ENCODE data around the gene ANXA11. TPM values are rescaled to one million over a fixed set of nuclear protein-coding genes. Genes with fewer than 3 reads are reported as not detected.

ANXA11 gene
- total and polyA plus RNA-seq, 2 of the 8 experiments (the other 6 are each of a cell fraction or from before 2014, with no cell fraction given) = 40.5 to 84.9 TPM

- Histone ChIP-seq H4K91ac (replicated peaks; ENCODE audit: insufficient read length, low read length) (no peak overlapping the region), H3K79me1 (ENCODE audit: low read depth, low read length) (no peaks in the 10 kb centered on the region; the same call in 1 of the 2 replicates), H3K4me1 (replicated peaks in 1 of 4; ENCODE audit: control insufficient read depth in 3 of 4, insufficient read depth in 4 of 4, low read length in 3 of 4) (peaks cover 2 to 16% (median 9%) of the 10 kb centered on the region in 4 experiments), H3K27me3 (replicated peaks in 1 of 4; ENCODE audit: control insufficient read depth in 3 of 4, extremely low read depth in 1 of 4, insufficient read depth in 3 of 4, low read length in 3 of 4) (no peaks in the 10 kb centered on the region), H4K8ac (ENCODE audit: extremely low read depth, insufficient read depth, low read length) (no peak overlapping the region), H3K4me3 (ENCODE audit: extremely low read depth in 1 of 4, insufficient read depth in 2 of 4, low read depth in 3 of 4, low read length in 4 of 4) (no peak overlapping the region), H2BK5ac (ENCODE audit: low read depth, low read length) (no peak overlapping the region), H3K18ac (ENCODE audit: extremely low read depth, low read length) (no peak overlapping the region), H3K14ac (ENCODE audit: insufficient read length) (no peak overlapping the region), H3K36me3 (ENCODE audit: control insufficient read depth in 2 of 4, insufficient read depth in 4 of 4, low read length in 3 of 4) (0 out of 8 replicates have a peak, but pooled peaks cover 0 to 4% (median 0%) of the 10 kb centered on the region in 4 experiments), H3K56ac (replicated peaks; ENCODE audit: insufficient read length, low read depth, low read length) (no peak overlapping the region), H2BK20ac (ENCODE audit: low read length) (no peak overlapping the region), H4K20me1 (replicated peaks in 1 of 2; ENCODE audit: control insufficient read depth in 1 of 2, insufficient read depth in 2 of 2, low read length in 2 of 2) (peaks cover 2% of the 10 kb centered on the region in 2 experiments), H3K27ac (ENCODE audit: low read depth, low read length) (no peak overlapping the region), H2BK12ac (ENCODE audit: low read depth, low read length) (no peak overlapping the region), H2BK15ac (ENCODE audit: low read length) (no peak overlapping the region), H3K4me2 (ENCODE audit: insufficient read depth in 1 of 2, low read depth in 2 of 2, low read length in 2 of 2) (no peak overlapping the region), H3K4ac (replicated peaks; ENCODE audit: insufficient read length, low read depth, low read length) (no peak overlapping the region), H4K5ac (ENCODE audit: insufficient read length, low read depth, low read length) (no peak overlapping the region), H3K23me2 (ENCODE audit: low read depth, low read length) (no peaks in the 10 kb centered on the region), H3K23ac (ENCODE audit: insufficient read length) (no peak overlapping the region), H3K79me2 (ENCODE audit: control insufficient read depth in 1 of 2, insufficient read depth in 2 of 2, low read length in 2 of 2) (no peaks in the 10 kb centered on the region), H3K9ac (replicated peaks in 1 of 4; ENCODE audit: extremely low read depth in 1 of 4, low read depth in 3 of 4, low read length in 3 of 4) (no peak overlapping the region), H2BK120ac (replicated peaks; ENCODE audit: low read depth, low read length) (no peak overlapping the region), H2AK5ac (ENCODE audit: low read depth, low read length) (no peak overlapping the region), H2AFZ (ENCODE audit: low read length) (no peak overlapping the region), H3K9me3 (ENCODE audit: insufficient read depth in 2 of 2, low read depth in 1 of 2, low read length in 1 of 2) (no peaks in the 10 kb centered on the region)
- CTCF ChIA-PET (ENCODE audit: partially characterized antibody) = interaction anchor here (0.6 to 5.8 kb wide), 13 partner anchors 11 to 53 kb away, joined by 3 to 59 read pairs (median 5); no protein-coding TSS in a partner anchor
- POLR2A ChIA-PET (ENCODE audit: partially characterized antibody) = no interaction called here
- DNase-seq (ENCODE audit: low read depth in 1 of 2, low spot score in 2 of 2) (no peak), FAIRE-seq (no peak)
- TF ChIP-seq BRCA1 (IDR thresholded peaks at IDR 0.05; ENCODE audit: low read depth, low read length) = no peak
- TF ChIP-seq EZH2 (IDR thresholded peaks at IDR 0.05; ENCODE audit: low read depth, low read length, severe bottlenecking) = no peak
- TF ChIP-seq POLR2A (IDR thresholded peaks at IDR 0.05; ENCODE audit: control extremely low read depth in 1 of 2, low read depth in 2 of 2, low read length in 2 of 2) = no peak
- no peak for TF ChIP-seq SIRT6 (IDR thresholded peaks at IDR 0.05; ENCODE audit: low read length)
- no peak for TF ChIP-seq YY1 (IDR thresholded peaks at IDR 0.05; ENCODE audit: low read depth, low read length)
- no peak for TF ChIP-seq CTCF (IDR thresholded peaks at IDR 0.05; ENCODE audit: control extremely low read depth in 1 of 3, insufficient read depth in 1 of 3, low read depth in 1 of 3, low read length in 3 of 3)
- 83% methylated on average over 7 of the region's 7 CpGs; no CpG with 5 or more reads in 1 of the 2 experiments for WGBS, 2 experiments (ENCODE audit: extremely low coverage in 1 of 2, insufficient coverage in 1 of 2, insufficient read length in 1 of 2, insufficient replicate concordance in 2 of 2, low coverage in 1 of 2, low lambda C conversion rate in 2 of 2, missing lambda C conversion rate in 1 of 2)
Measured at GRCh38 chr10:80168162-80168511, 37.2 kb downstream of the ANXA11 start.
